Thoracic aorta (tissue), 2 donors: Measurements from ENCODE around the gene WFDC8. TPM values are rescaled to one million over a fixed set of nuclear protein-coding genes. Genes with fewer than 3 reads are reported as not detected.

Source experiments
- ATAC-seq: fragments of 150-250 bp; one replicate; pipeline ENCODE4 v1.8.0; 2017; ENCODE audit warnings: low read depth; ENCODE audit not compliant: insufficient number of reproducible peaks, low FRiP score
- DNase-seq: peaks from one replicate; pipeline ENCODE4 v3.0.0-alpha.2; 2020; ENCODE audit warnings: low spot score
- H3K27ac ChIP-seq, 2 donors: fragments of 200-600 bp; sonication (generic); 1 replicate in 1 of 2; 2 replicates in 1 of 2; pipeline ENCODE4 v1.5.1; 2016; ENCODE audit warnings: mild to moderate bottlenecking in 2 of 2, moderate library complexity in 2 of 2
- H3K27me3 ChIP-seq: fragments of 200-600 bp; sonication (generic); replicated peaks from 2 replicates; pipeline ENCODE4 v1.6.0; 2016; ENCODE audit warnings: mild to moderate bottlenecking; ENCODE audit not compliant: insufficient read depth
- H3K36me3 ChIP-seq: fragments of 200-600 bp; sonication (generic); one replicate; pipeline ENCODE4 v1.5.1; 2016
- H3K4me1 ChIP-seq, 2 donors: fragments of 200-600 bp; sonication (generic); 1 replicate in 1 of 2; 2 replicates in 1 of 2; pipeline versions ENCODE4 v1.5.1 to v1.6.0; 2016; ENCODE audit warnings: low read depth in 2 of 2, mild to moderate bottlenecking in 1 of 2; ENCODE audit not compliant: control insufficient read depth in 1 of 2
- H3K4me3 ChIP-seq: fragments of 200-600 bp; sonication (generic); 2 replicates; pipeline ENCODE4 v1.5.1; 2016; ENCODE audit warnings: mild to moderate bottlenecking
- H3K9me3 ChIP-seq: fragments of 200-600 bp; sonication (generic); 2 replicates; pipeline ENCODE4 v1.5.1; 2016
- total RNA-seq, 2 donors: library from RNA; depleted of rRNA; stranded (reverse); fragments of >200 nt; gene quantifications; one replicate each; pipeline versions ENCODE4 v1.1.0 to v1.2.3, GENCODE V29; 2016
- TF ChIP-seq, protein P1 (sequence below): fragments of 200-600 bp; sonication (generic); IDR thresholded peaks from one replicate; pipeline ENCODE4 v1.5.1; 2019; ENCODE audit warnings: antibody characterized with exemption

WFDC8 gene
- total RNA-seq, 2 donors from 2014 or later: not detected

DNA sequence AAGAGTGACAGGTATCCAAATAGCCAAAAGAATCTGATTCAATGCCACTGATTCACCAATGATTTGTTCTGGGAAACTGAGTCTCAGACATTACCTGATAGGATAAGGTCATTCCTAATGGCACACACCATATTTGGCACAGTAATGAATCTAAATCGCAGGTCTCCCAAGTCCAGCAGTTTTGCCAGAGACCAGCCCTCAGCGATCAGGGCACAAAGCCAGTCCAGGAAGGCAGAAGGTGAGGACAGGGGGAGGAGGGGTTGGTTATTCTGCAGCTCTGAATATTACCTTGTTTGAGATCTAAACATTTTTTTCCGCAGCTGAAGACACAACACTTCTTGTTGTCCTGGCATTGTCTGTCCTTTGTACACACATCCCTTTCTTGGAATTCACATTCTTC lies 33.7 kb downstream of the WFDC8 start:
- no peak overlapping the region for H3K27ac ChIP-seq
- ATAC-seq (no peak), DNase-seq (no peak)
- no peaks in the 10 kb centered on the region for H3K27me3 ChIP-seq
- TF ChIP-seq, protein P1, sequence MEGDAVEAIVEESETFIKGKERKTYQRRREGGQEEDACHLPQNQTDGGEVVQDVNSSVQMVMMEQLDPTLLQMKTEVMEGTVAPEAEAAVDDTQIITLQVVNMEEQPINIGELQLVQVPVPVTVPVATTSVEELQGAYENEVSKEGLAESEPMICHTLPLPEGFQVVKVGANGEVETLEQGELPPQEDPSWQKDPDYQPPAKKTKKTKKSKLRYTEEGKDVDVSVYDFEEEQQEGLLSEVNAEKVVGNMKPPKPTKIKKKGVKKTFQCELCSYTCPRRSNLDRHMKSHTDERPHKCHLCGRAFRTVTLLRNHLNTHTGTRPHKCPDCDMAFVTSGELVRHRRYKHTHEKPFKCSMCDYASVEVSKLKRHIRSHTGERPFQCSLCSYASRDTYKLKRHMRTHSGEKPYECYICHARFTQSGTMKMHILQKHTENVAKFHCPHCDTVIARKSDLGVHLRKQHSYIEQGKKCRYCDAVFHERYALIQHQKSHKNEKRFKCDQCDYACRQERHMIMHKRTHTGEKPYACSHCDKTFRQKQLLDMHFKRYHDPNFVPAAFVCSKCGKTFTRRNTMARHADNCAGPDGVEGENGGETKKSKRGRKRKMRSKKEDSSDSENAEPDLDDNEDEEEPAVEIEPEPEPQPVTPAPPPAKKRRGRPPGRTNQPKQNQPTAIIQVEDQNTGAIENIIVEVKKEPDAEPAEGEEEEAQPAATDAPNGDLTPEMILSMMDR: no peak
- no peaks in the 10 kb centered on the region for H3K9me3 ChIP-seq
- H3K36me3 ChIP-seq: no peaks in the 10 kb centered on the region
- no peak overlapping the region for H3K4me3 ChIP-seq
- H3K4me1 ChIP-seq: no peaks in the 10 kb centered on the region

DNA sequence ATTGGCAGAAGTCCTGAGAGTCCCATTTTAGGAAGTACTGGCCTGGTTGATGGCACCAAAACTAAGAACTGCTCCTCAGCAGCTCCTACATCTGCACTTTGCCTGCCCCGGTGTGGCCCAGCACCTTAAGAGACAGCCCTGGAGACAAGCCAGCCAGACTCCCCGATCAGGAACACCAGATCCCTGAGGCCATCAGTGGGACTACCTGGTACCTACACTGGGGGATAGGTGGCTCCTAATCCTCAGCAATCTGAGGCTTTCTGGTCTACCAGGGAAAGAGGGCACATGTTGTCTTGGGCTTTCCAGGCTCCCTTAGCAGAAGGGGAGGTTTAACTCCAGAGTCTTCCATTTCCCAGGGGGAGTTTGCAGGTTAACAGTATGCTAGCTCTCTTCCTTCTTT lies 39.7 kb downstream of the WFDC8 start, which contains the start of gene WFDC6:
WFDC6 (minus strand) TSS at position 101 of the 400 bp plus-strand sequence; CDS start at position 26, 75 bp downstream.
- ATAC-seq (no peak), DNase-seq (no peak)
- Histone ChIP-seq H3K27ac (no peak within 1 kb of the TSS), H3K27me3 (no peaks in the 10 kb centered on the region), H3K36me3 (no peaks in the 10 kb centered on the region), H3K4me3 (no peak within 1 kb of the TSS), H3K9me3 (no peaks in the 10 kb centered on the region), H3K4me1 (no peaks in the 10 kb centered on the region)
- TF ChIP-seq, protein P1: no peak

DNA sequence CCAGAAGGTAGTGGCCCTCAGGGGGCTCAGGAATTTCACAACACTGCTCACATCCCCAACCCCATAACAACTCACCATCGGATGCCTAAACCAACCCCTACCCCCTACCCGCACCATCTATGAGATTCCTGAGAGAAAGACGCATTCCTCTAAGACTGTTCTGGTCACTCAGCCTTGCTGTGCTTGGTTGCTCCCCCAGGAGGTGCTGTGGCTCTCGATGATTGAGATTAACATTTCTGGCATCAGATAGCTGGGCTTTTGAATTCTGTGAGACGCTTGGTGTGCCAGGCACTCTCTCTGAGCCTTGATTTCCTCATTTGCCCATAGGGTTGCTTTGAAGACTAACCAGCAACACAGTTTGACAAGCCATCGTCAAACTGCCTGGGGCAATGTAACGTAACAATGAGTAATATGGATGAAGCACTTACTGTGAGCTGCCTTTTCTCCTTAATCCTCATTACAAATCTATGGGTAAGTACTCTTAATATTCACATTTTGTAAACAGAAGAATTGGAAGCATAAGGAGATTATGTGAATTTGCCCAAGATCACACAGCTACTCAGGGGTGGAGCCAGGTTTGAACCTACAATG lies 40.8 kb downstream of the WFDC8 start:
- Histone ChIP-seq H3K9me3 (no peaks in the 10 kb centered on the region), H3K4me1 (no peaks in the 10 kb centered on the region), H3K27ac (no peak overlapping the region), H3K27me3 (no peaks in the 10 kb centered on the region), H3K4me3 (no peak overlapping the region), H3K36me3 (no peaks in the 10 kb centered on the region)
- TF ChIP-seq, protein P1: no peak
- no peak for DNase-seq
- ATAC-seq: no peak

DNA sequence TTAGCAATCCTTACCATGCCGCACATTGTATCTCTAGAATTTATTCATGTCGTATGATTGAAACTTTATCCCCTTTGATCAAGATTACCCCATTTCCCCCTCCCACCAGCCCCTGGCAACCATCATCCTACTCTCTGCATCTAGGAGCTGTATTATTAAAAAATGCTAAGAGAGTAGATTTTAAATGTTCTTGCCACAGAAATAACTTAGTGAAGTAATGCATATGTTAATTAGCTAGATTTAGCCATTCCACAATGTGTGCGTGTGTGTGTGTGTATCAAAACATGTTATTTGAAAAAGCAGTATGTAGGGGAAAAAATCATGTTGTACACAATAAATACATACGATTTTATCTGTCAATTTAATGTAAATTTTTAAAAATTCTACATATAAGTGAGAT lies 51.8 kb downstream of the WFDC8 start:
- DNase-seq (no peak), ATAC-seq (no peak)
- Histone ChIP-seq H3K27me3 (no peaks in the 10 kb centered on the region), H3K27ac (no peak overlapping the region), H3K9me3 (no peaks in the 10 kb centered on the region), H3K4me3 (no peak overlapping the region), H3K36me3 (no peaks in the 10 kb centered on the region), H3K4me1 (no peaks in the 10 kb centered on the region)
- TF ChIP-seq, protein P1: no peak

DNA sequence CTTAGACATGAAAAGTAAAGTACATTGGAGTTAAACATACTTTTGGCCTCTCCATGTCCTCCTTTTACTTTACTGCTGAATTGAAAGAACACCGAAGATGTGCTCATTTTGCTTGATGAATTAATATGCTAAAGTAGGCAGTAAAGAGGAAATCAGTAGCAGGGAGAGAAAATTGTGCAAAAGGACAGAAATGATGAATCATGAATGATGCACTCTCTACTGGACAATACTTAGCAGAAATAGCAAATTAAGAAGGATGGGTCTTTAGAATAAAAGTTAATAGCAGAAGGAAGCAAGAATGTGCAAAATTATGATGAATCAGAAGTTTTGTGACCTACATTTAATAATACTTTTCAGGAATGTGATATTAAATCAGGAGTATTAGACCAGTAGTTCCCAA lies 55.3 kb downstream of the WFDC8 start:
- DNase-seq: no peak
- H3K36me3 ChIP-seq: no peaks in the 10 kb centered on the region
- H3K27ac ChIP-seq: no peak overlapping the region
- no peak overlapping the region for H3K4me3 ChIP-seq
- H3K4me1 ChIP-seq: no peaks in the 10 kb centered on the region
- no peaks in the 10 kb centered on the region for H3K9me3 ChIP-seq
- H3K27me3 ChIP-seq: no peaks in the 10 kb centered on the region
- ATAC-seq: no peak
- TF ChIP-seq, protein P1: no peak
